IMR-90 (cell line): ENCODE results near the gene ASAP2. TPM values are rescaled to one million over a fixed set of nuclear protein-coding genes. Genes with fewer than 3 reads are reported as not detected.

Experiments used
- ATAC-seq: fragments of 200-7000 bp; cut with Tn5 transposase; 2 replicates; pipeline ENCODE4 v1.9.1; 2020; ENCODE audit warnings: low read depth, mild to moderate bottlenecking, moderate library complexity
- BruUV-seq: library from RNA; stranded (reverse); fragments of 400-500 nt; replicated peaks from 2 replicates; lab custom pipeline; 2021; lab: Mats Ljungman, UMichigan
- CTCF ChIA-PET: fragments of 300-600 bp; formaldehyde crosslinking; extraction: SDS; loops from one replicate; lab custom pipeline; 2021; ENCODE audit warnings: antibody characterized with exemption; lab: Yijun Ruan, JAX
- POLR2A ChIA-PET: fragments of 300-600 bp; sonication (Branson Sonifier 250); formaldehyde crosslinking; loops from one replicate; lab custom pipeline; 2022; ENCODE audit warnings: antibody characterized with exemption; ENCODE audit not compliant: unreplicated experiment; lab: Charles Lee
- DNase-seq: peaks from one replicate; pipeline ENCODE4 v3.0.0; 2013
- H2AFZ ChIP-seq: replicated peaks from 2 replicates; pipeline ENCODE3; 2013; ENCODE audit warnings: low read length, mild to moderate bottlenecking; ENCODE audit not compliant: poor library complexity
- H2AK5ac ChIP-seq: 2 replicates; pipeline ENCODE4 v1.6.1; 2013; ENCODE audit warnings: low read depth, low read length, inconsistent platforms
- H2AK9ac ChIP-seq: replicated peaks from 2 replicates; pipeline ENCODE3; 2013; ENCODE audit warnings: mild to moderate bottlenecking, low read depth, low read length, moderate library complexity; ENCODE audit not compliant: poor library complexity
- H2BK120ac ChIP-seq: 2 replicates; pipeline ENCODE4 v1.6.1; 2013; ENCODE audit warnings: low read depth, low read length, inconsistent platforms
- H2BK15ac ChIP-seq: 3 replicates; pipeline ENCODE4 v1.6.1; 2013; ENCODE audit warnings: low read depth, low read length, inconsistent platforms
- H2BK20ac ChIP-seq: 2 replicates; pipeline ENCODE4 v1.6.1; 2013; ENCODE audit warnings: low read depth, mild to moderate bottlenecking, inconsistent platforms, low read length, moderate library complexity
- H2BK5ac ChIP-seq: 2 replicates; pipeline ENCODE4 v1.6.1; 2013; ENCODE audit warnings: mild to moderate bottlenecking, low read depth, low read length, inconsistent platforms; ENCODE audit not compliant: poor library complexity, severe bottlenecking
- H3K14ac ChIP-seq: replicated peaks from 2 replicates; pipeline ENCODE4 v1.6.1; 2013; ENCODE audit warnings: low read depth, low read length, inconsistent platforms
- H3K18ac ChIP-seq: 2 replicates; pipeline ENCODE4 v1.6.1; 2013; ENCODE audit warnings: low read depth, low read length, control low read depth
- H3K23ac ChIP-seq: 2 replicates; pipeline ENCODE4 v1.6.1; 2013; ENCODE audit warnings: low read depth, low read length, inconsistent platforms
- H3K27ac ChIP-seq: 2 replicates; pipeline ENCODE4 v1.5.1; 2013; ENCODE audit warnings: mild to moderate bottlenecking, control low read depth, low read length; ENCODE audit not compliant: insufficient read depth
- H3K27me3 ChIP-seq: 2 replicates; pipeline ENCODE4 v1.6.1; 2013; ENCODE audit warnings: low read length; ENCODE audit not compliant: control insufficient read depth, insufficient read depth
- H3K36me3 ChIP-seq: 2 replicates; pipeline ENCODE4 v1.6.1; 2013; ENCODE audit warnings: low read length, mixed read lengths; ENCODE audit not compliant: control insufficient read depth, insufficient read depth
- H3K4ac ChIP-seq: 2 replicates; pipeline ENCODE4 v1.6.1; 2013; ENCODE audit warnings: low read depth, low read length, inconsistent platforms
- H3K4me1 ChIP-seq: 2 replicates; pipeline ENCODE4 v1.6.1; 2013; ENCODE audit warnings: low read length, mixed read lengths; ENCODE audit not compliant: control insufficient read depth, insufficient read depth
- H3K4me2 ChIP-seq: 2 replicates; pipeline ENCODE4 v1.6.1; 2013; ENCODE audit warnings: low read depth, mild to moderate bottlenecking, control low read depth, low read length, moderate library complexity
- H3K4me3 ChIP-seq: 2 replicates; pipeline ENCODE4 v1.5.1; 2013; ENCODE audit warnings: low read depth, mild to moderate bottlenecking, control low read depth, low read length, moderate library complexity; ENCODE audit not compliant: insufficient read depth
- H3K56ac ChIP-seq: 2 replicates; pipeline ENCODE4 v1.6.1; 2013; ENCODE audit warnings: low read length, inconsistent platforms; ENCODE audit not compliant: insufficient read depth; ENCODE audit errors: extremely low read depth
- H3K79me1 ChIP-seq, 2 experiments: 2 replicates each; pipeline ENCODE4 v1.6.1; 2013; ENCODE audit warnings: low read length in 2 of 2, inconsistent platforms in 1 of 2, low read depth in 1 of 2
- H3K9ac ChIP-seq: 2 replicates; pipeline ENCODE4 v1.6.1; 2013; ENCODE audit warnings: low read depth, low read length, control low read depth
- H3K9me1 ChIP-seq: 2 replicates; pipeline ENCODE4 v1.6.1; 2013; ENCODE audit warnings: low read length, inconsistent platforms; ENCODE audit not compliant: insufficient read depth
- H3K9me3 ChIP-seq: 2 replicates; pipeline ENCODE4 v1.6.1; 2013; ENCODE audit warnings: low read length; ENCODE audit not compliant: control insufficient read depth, insufficient read depth
- H4K20me1 ChIP-seq: 2 replicates; pipeline ENCODE4 v1.6.1; 2013; ENCODE audit warnings: low read length, inconsistent platforms; ENCODE audit not compliant: insufficient read depth
- H4K5ac ChIP-seq: 2 replicates; pipeline ENCODE4 v1.6.1; 2013; ENCODE audit warnings: mild to moderate bottlenecking, low read depth, low read length, control low read depth
- H4K8ac ChIP-seq, 2 experiments: 2 replicates each; pipeline ENCODE4 v1.6.1; 2013; ENCODE audit warnings: low read depth in 2 of 2, low read length in 2 of 2, control low read depth in 1 of 2, inconsistent platforms in 1 of 2
- H4K91ac ChIP-seq: 2 replicates; pipeline ENCODE4 v1.6.1; 2013; ENCODE audit warnings: low read depth, low read length, inconsistent platforms; ENCODE audit not compliant: insufficient read depth
- BHLHE40 ChIP-seq: fragments of 150-350 bp; IDR thresholded peaks from 2 replicates; pipeline ENCODE4 v1.6.1; 2016; ENCODE audit warnings: mild to moderate bottlenecking, low read depth, low read length
- MAFK ChIP-seq: IDR thresholded peaks from 2 replicates; pipeline ENCODE4 v1.6.1; 2012; ENCODE audit warnings: low read depth, low read length, improper control_type of control experiment
- MAZ ChIP-seq: IDR thresholded peaks from 2 replicates; pipeline ENCODE4 v1.6.1; 2012; ENCODE audit warnings: low read depth, mild to moderate bottlenecking, low read length, improper control_type of control experiment, moderate library complexity, borderline replicate concordance
- MXI1 ChIP-seq: IDR thresholded peaks from 2 replicates; pipeline ENCODE4 v1.6.1; 2012; ENCODE audit warnings: low read depth, mild to moderate bottlenecking, low read length, moderate library complexity, borderline replicate concordance
- POLR2A ChIP-seq: IDR thresholded peaks from 2 replicates; pipeline ENCODE4 v1.6.1; 2012; ENCODE audit warnings: mild to moderate bottlenecking, low read depth, low read length
- RCOR1 ChIP-seq: IDR thresholded peaks from 2 replicates; pipeline ENCODE4 v1.6.1; 2012; ENCODE audit warnings: mild to moderate bottlenecking, low read length, improper control_type of control experiment; ENCODE audit not compliant: insufficient replicate concordance
- RFX5 ChIP-seq: IDR thresholded peaks from 2 replicates; pipeline ENCODE4 v1.8.0; 2012; ENCODE audit warnings: low read depth, mild to moderate bottlenecking, low read length, moderate library complexity
- WGBS, 2 experiments: methylation state at CpG; one replicate each; pipeline versions ENCODE4 v1.1.5 to v1.1.7; 2013; ENCODE audit warnings: missing lambda C conversion rate in 2 of 2; ENCODE audit not compliant: insufficient read length in 1 of 2; ENCODE audit errors: extremely low coverage in 2 of 2; 5-methylcytosine and 5-hydroxymethylcytosine counted together
- dilution Hi-C: fragments of 300-500 bp; cut with HindIII; formaldehyde crosslinking; loops from one replicate; pipeline ENCODE4 v1.14.3; 2018; ENCODE audit warnings: low sequenced_read_pairs; ENCODE audit not compliant: unreplicated experiment
- in situ Hi-C: fragments of 300-500 bp; cut with MboI; formaldehyde crosslinking; loops from 3 replicates; pipeline ENCODE4 v1.14.3; 2019; ENCODE audit warnings: low sequenced_read_pairs, inconsistent platforms, mixed read lengths
- intact Hi-C: fragments of 100-400 bp; cut with micrococcal nuclease; formaldehyde crosslinking; loops from 2 replicates; pipeline ENCODE4 v1.10.0; 2022
- polyA plus RNA-seq, 3 experiments: library from polyadenylated mRNA; depleted of rRNA; stranded (reverse); fragments of >200 nt; gene quantifications; 2 replicates each; pipeline ENCODE4 v1.2.3, GENCODE V29; 2012; ENCODE audit warnings: low replicate concordance in 1 of 3
- total RNA-seq: library from RNA; depleted of rRNA; stranded (reverse); fragments of >200 nt; gene quantifications from 2 replicates; pipeline ENCODE4 v1.2.3, GENCODE V29; 2012
- TF ChIP-seq, protein P1 (sequence below): fragments of 150-350 bp; IDR thresholded peaks from 2 replicates; pipeline ENCODE4 v1.6.1; 2017; ENCODE audit warnings: mild to moderate bottlenecking, antibody characterized with exemption, low read length, low read depth
- TF ChIP-seq, protein P2 (sequence below): conservative IDR thresholded peaks from 2 replicates; pipeline ENCODE4 v1.5.1; 2012; ENCODE audit warnings: mild to moderate bottlenecking, low read depth, low read length, improper control_type of control experiment

ASAP2 gene
- total and polyA plus RNA-seq, 2 of the 4 experiments (the other 2 are of a cell fraction), result 19.7 to 28.1 TPM

DNA sequence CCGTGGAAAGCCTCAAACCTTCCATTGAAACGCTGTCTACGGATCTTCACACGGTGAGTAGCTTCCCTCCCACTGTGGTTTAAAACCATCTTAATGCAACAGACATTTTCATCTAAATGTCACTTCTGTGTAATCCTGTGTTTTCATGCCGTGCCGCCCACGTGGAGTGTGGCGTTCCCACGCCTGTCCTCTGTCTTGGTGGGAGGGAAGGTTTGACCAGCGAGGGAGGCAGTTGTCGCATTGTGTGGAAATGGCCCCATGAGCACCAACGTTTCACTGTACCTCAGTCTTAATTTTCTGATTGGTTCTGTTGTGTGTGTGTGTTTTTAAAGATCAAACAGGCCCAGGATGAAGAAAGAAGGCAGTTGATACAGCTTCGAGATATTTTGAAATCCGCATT lies 128.1 kb downstream of the ASAP2 start:
- H4K5ac ChIP-seq, result no peak overlapping the region
- no peak overlapping the region for H2AFZ ChIP-seq
- H4K20me1 ChIP-seq, result peaks cover 21% of the 10 kb centered on the region
- peaks cover 24% of the 10 kb centered on the region for H3K9me1 ChIP-seq
- POLR2A ChIA-PET, result no interaction called here
- H4K8ac ChIP-seq, result no peak overlapping the region
- H2BK20ac ChIP-seq, result no peak overlapping the region
- H2BK15ac ChIP-seq, result no peak overlapping the region
- H3K79me1 ChIP-seq, result peaks cover 29 to 76% of the 10 kb centered on the region in 2 experiments
- H2BK5ac ChIP-seq, result no peak overlapping the region
- H3K23ac ChIP-seq, result no peak overlapping the region
- CTCF ChIA-PET, result interaction anchor here (0.7 to 2.5 kb wide), 4 partner anchors 127 to 192 kb away, joined by 4 to 12 read pairs (median 4); no protein-coding TSS in a partner anchor
- TF ChIP-seq RCOR1 (no peak), MAZ (no peak), MXI1 (no peak), MAFK (no peak), RFX5 (no peak), BHLHE40 (no peak), POLR2A (no peak)
- TF ChIP-seq, protein P1, sequence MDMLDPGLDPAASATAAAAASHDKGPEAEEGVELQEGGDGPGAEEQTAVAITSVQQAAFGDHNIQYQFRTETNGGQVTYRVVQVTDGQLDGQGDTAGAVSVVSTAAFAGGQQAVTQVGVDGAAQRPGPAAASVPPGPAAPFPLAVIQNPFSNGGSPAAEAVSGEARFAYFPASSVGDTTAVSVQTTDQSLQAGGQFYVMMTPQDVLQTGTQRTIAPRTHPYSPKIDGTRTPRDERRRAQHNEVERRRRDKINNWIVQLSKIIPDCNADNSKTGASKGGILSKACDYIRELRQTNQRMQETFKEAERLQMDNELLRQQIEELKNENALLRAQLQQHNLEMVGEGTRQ, result no peak
- TF ChIP-seq, protein P2, sequence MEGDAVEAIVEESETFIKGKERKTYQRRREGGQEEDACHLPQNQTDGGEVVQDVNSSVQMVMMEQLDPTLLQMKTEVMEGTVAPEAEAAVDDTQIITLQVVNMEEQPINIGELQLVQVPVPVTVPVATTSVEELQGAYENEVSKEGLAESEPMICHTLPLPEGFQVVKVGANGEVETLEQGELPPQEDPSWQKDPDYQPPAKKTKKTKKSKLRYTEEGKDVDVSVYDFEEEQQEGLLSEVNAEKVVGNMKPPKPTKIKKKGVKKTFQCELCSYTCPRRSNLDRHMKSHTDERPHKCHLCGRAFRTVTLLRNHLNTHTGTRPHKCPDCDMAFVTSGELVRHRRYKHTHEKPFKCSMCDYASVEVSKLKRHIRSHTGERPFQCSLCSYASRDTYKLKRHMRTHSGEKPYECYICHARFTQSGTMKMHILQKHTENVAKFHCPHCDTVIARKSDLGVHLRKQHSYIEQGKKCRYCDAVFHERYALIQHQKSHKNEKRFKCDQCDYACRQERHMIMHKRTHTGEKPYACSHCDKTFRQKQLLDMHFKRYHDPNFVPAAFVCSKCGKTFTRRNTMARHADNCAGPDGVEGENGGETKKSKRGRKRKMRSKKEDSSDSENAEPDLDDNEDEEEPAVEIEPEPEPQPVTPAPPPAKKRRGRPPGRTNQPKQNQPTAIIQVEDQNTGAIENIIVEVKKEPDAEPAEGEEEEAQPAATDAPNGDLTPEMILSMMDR, result no peak
- intact Hi-C loops (no loop called here), dilution Hi-C loops (no loop called here), in situ Hi-C loops (loop anchor here (10.0 to 25.0 kb wide), 3 partner anchors 130 to 472 kb away; partner anchors contain the start of gene ASAP2)
- no peak overlapping the region for H3K4ac ChIP-seq
- H3K56ac ChIP-seq, result no peak overlapping the region
- BruUV-seq, result no TSS peak
- H3K18ac ChIP-seq, result no peak overlapping the region
- H4K91ac ChIP-seq, result no peak overlapping the region
- H3K14ac ChIP-seq, result no peak overlapping the region
- peaks cover 10% of the 10 kb centered on the region for H3K4me1 ChIP-seq
- no peaks in the 10 kb centered on the region for H3K27me3 ChIP-seq
- no peak overlapping the region for H3K4me3 ChIP-seq
- peaks cover 18% of the 10 kb centered on the region for H3K36me3 ChIP-seq
- no peak overlapping the region for H3K27ac ChIP-seq
- H2BK120ac ChIP-seq, result no peak overlapping the region
- H2AK9ac ChIP-seq, result no peak overlapping the region
- DNase-seq, result no peak
- peak overlapping the region; percentile 6; the same call in 1 of the 2 replicates for H2AK5ac ChIP-seq
- WGBS, 2 experiments, result 85% methylated on average over 4 of the region's 14 CpGs; no CpG with 5 or more reads in 1 of the 2 experiments
- no peak overlapping the region for H3K4me2 ChIP-seq
- H3K9me3 ChIP-seq, result no peaks in the 10 kb centered on the region
- H3K9ac ChIP-seq, result no peak overlapping the region
- no peak for ATAC-seq
